Right renal pelvis (tissue), 4 donors: Measurements from ENCODE around the gene HMGB2. TPM values are rescaled to one million over a fixed set of nuclear protein-coding genes. Genes with fewer than 3 reads are reported as not detected.

Experiments used
- DNase-seq, 4 donors: peaks; one replicate each; pipeline ENCODE4 v3.0.0-alpha.2; 2013; ENCODE audit warnings: low read depth in 4 of 4, low spot score in 3 of 4, missing footprints in 1 of 4
- polyA plus RNA-seq, 4 donors: library from polyadenylated mRNA; unstranded; fragments of 120-200 nt; gene quantifications; one replicate each; pipeline ENCODE4 v1.2.1, GENCODE V29; 2013; ENCODE audit not compliant: insufficient read length in 4 of 4

HMGB2 gene
- polyA plus RNA-seq, 4 donors, result 324 to 394 (median 369) TPM

GRCh38 chr4:173288698-173289352 is 45.3 kb downstream of the HMGB2 start:
- no peak for DNase-seq

DNA sequence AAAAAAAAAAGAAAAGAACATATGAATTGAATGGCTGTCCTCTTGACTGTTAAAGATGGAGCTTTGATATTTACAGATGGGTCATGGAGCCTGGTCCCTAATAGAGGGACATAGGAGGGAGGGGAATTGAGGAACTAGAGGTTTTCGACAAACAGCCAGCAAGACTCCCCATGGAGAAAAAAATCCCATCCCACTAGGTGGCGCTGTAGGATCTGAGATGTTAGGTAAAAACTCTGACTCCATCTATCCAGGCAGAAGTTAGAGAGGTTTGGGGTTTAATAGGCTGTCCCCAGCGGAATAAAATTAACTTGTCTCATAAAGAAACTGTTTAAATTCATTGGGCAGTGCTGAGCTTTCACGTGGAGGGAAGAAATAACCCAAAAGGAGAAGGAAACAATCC is 45.9 kb downstream of the HMGB2 start:
- no peak for DNase-seq

GRCh38 chr4:173287486-173287885 is 46.7 kb downstream of the HMGB2 start:
- DNase-seq, result no peak

GRCh38 chr4:173284463-173284862 is 49.7 kb downstream of the HMGB2 start:
- DNase-seq, result no peak

GRCh38 chr4:173282626-173283025 is 51.5 kb downstream of the HMGB2 start:
- DNase-seq, result no peak

- no peak for DNase-seq
These were observed 51.9 kb downstream of the HMGB2 start for GRCh38 chr4:173282256-173282562.

GRCh38 chr4:173281406-173282255 is 52.5 kb downstream of the HMGB2 start:
- no peak for DNase-seq

Other genes with a start within 250 kb of the HMGB2 start
- 10 to 100 TPM; 35.8 to 40.7 (median 37.2) TPM for gene GALNT7, start 165.5 kb downstream of the HMGB2 start, polyA plus RNA-seq
- 10 to 100 TPM; 11.2 to 14.6 (median 13.4) TPM for gene SAP30, start 36.6 kb upstream of the HMGB2 start, polyA plus RNA-seq
- under 1 TPM; 0.31 to 0.54 (median 0.39) TPM for gene SCRG1, start 64.8 kb upstream of the HMGB2 start, polyA plus RNA-seq
- 1 to 10 TPM in 1 of 4 donors, not detected in 3; 1.2 TPM for gene HAND2, start 195.9 kb upstream of the HMGB2 start, polyA plus RNA-seq